Endothelial cell of umbilical vein (primary cell): ENCODE measurements around the gene PLEKHG4B.

ENCODE experiments used
- MAX ChIP-seq: IDR thresholded peaks from 2 replicates; pipeline ENCODE4 v1.6.1; 2011; ENCODE audit not compliant: insufficient read depth, insufficient read length
- POLR2AphosphoS5 ChIP-seq: IDR thresholded peaks from 2 replicates; pipeline ENCODE4 v1.6.1; 2012; ENCODE audit warnings: low read depth, mild to moderate bottlenecking, control low read depth, low read length, moderate library complexity; ENCODE audit not compliant: insufficient read depth
- TF ChIP-seq, protein P1 (sequence below), 2 donors: IDR thresholded peaks; 1 replicate in 1 of 2; 2 replicates in 1 of 2; pipeline ENCODE4 v1.5.1; 2011; ENCODE audit warnings: low read length in 2 of 2, mild to moderate bottlenecking in 2 of 2, moderate library complexity in 2 of 2, control low read depth in 1 of 2, inconsistent platforms in 1 of 2, low read depth in 1 of 2; ENCODE audit not compliant: insufficient read depth in 1 of 2; ENCODE audit errors: extremely low read depth in 1 of 2

DNA sequence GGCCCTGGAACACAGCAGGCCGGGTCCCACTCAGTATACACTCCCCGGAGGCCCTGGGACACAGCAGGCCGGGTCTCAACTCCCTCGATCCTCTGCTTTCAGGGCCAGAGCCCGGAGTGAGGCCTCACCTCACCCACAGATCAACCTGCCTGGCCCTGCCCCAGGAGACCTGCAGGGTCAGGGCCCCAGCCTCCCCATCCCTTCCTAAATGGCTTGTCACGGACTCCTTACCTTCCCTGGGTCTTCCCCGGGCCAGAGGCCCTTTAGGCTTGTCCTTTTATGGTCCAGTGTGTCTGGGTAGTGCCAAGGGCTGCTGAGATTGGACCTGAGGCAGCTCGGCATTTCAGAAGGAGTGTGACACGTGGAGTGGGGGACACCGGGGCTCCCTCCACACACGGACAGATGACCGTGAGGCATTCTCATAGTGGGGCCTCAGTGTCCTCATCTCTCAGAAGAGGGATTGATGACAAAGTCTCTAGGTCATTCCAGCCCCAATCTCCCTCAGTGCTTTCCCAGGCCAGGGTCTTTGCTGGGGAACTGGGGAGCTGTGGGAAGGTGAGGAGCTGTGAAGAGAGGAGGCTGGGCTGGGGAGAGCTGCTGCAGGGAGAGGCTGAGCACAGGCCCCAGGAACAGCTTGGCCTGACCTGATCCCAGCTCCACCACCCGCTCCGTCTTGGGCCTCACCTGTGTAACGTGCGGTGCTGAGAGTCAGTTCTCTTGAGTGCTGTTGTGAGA lies 18.0 kb upstream of the PLEKHG4B start:
- TF ChIP-seq POLR2AphosphoS5 (no peak), MAX (no peak)
- TF ChIP-seq, protein P1, sequence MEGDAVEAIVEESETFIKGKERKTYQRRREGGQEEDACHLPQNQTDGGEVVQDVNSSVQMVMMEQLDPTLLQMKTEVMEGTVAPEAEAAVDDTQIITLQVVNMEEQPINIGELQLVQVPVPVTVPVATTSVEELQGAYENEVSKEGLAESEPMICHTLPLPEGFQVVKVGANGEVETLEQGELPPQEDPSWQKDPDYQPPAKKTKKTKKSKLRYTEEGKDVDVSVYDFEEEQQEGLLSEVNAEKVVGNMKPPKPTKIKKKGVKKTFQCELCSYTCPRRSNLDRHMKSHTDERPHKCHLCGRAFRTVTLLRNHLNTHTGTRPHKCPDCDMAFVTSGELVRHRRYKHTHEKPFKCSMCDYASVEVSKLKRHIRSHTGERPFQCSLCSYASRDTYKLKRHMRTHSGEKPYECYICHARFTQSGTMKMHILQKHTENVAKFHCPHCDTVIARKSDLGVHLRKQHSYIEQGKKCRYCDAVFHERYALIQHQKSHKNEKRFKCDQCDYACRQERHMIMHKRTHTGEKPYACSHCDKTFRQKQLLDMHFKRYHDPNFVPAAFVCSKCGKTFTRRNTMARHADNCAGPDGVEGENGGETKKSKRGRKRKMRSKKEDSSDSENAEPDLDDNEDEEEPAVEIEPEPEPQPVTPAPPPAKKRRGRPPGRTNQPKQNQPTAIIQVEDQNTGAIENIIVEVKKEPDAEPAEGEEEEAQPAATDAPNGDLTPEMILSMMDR (IDR thresholded peaks at IDR 0.05; ENCODE audit: extremely low read depth in 1 of 2, insufficient read depth in 1 of 2, low read depth in 1 of 2, low read length in 2 of 2) = no peak
